Uterus (tissue), 2 donors: ENCODE data around the gene MSL2.

Experiments used
- CTCF ChIP-seq, 4 experiments: fragments of 200-600 bp in 2 of 4; fragments of 450-650 bp in 2 of 4; sonication (generic) in 2 of 4; IDR thresholded peaks; one replicate each; pipeline ENCODE4 v1.5.1; 2016 to 2019; ENCODE audit warnings: antibody characterized with exemption in 4 of 4, mild to moderate bottlenecking in 2 of 4, moderate library complexity in 1 of 4
- POLR2A ChIP-seq, 2 donors: fragments of 450-650 bp; IDR thresholded peaks; one replicate each; pipeline ENCODE4 v1.6.1; 2016; ENCODE audit warnings: antibody characterized with exemption in 2 of 2, mild to moderate bottlenecking in 1 of 2, moderate library complexity in 1 of 2

GRCh38 chr3:136136454-136136853 lies 59.7 kb downstream of the MSL2 start:
- TF ChIP-seq POLR2A (IDR thresholded peaks at IDR 0.05) (no peak), CTCF (IDR thresholded peaks at IDR 0.05) (no peak)
